Measurements from ENCODE around the gene SCFD2.
"Not testable (repeated sequence)": the region's sequence is repeated elsewhere in the genome, so short reads cannot be mapped to it uniquely, and the experiment has no call there.

SCFD2 gene

GRCh38 chr4:53340145-53340544 is 25.7 kb downstream of the SCFD2 start:
- not testable (repeated sequence) for DNase-seq

- DNase-seq: not testable (repeated sequence)
Measured at GRCh38 chr4:53334916-53335315, 30.9 kb downstream of the SCFD2 start.

DNA sequence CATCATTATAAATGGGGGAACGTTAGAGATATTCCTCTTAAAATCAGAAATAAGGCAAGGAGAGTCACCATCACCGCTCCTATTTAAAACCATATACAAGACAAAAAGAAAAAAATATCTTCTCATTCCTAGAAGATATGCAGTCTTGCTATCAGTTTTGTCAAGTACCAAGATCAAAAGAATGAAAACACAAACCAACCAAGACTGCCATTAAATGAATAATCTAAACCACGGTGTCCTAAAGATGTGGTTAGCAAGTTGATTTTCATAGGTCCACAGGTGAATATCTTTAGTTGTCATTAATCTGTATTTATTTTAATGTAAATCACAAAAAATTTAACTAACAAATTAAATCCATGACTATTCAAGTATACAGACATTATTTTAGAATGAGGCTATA is 39.3 kb downstream of the SCFD2 start:
- no peak for DNase-seq

DNA sequence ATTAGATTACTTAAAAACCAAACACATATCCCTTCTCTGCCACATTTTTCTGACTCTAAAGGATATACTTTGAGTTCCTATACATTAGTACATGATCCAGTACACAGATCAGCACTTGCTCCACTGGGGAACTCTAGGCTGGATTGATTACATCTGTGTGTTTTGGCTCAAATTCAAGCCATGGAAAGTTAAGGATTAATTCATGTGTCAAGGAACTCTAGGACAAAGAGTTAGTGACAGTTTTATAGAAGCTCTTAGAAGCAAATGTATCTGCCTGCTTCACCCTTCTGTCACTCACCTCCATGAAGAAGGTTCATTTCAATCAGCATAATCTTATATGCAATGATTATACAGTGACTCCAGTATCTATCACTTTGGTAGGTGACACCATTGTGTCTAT is 43.2 kb downstream of the SCFD2 start:
- DNase-seq: no peak

GRCh38 chr4:53321984-53322289 is 43.9 kb downstream of the SCFD2 start:
- no peak for DNase-seq

- no peak for DNase-seq
Measured at GRCh38 chr4:53321151-53321983, 44.5 kb downstream of the SCFD2 start.

DNA sequence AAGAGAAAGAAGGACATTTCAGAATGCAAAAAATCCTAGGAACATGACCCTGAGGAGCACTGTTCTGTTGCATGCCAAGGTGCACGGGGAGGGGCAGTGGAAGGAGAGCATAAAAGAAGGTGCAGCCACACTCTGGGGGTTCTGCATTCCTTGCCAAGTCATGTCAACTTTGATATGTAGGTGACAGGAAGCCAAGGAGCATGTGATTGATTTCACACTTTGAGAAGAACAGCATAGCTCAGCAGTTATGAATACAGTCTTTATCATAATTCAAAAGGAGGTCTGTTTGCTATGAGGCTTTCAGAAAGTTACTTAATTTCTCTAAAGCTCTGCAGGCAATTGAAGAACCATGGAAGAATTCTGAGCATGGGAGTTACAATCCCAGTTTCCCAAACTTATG is 50.6 kb downstream of the SCFD2 start:
- no peak for DNase-seq

DNA sequence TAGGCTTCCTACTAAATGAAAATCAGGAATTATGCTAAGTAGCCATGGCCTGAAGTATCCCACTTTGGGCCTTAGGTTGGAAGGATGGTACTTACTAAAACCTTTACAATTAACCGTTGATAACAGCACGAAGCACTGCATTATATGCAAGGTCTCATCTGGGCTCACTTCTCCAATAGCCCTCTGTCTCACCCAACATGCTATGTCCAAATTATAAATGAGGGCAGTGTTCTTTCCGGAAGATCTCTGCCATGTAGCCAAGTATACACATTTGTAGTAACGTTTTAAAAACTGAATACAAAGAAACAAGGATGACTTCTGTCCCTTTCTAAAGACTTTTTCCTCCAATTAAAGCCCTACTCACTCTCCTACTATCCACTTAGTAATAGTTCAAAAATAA is 51.6 kb downstream of the SCFD2 start:
- DNase-seq: no peak

GRCh38 chr4:53313510-53313909 is 52.4 kb downstream of the SCFD2 start:
- no peak for DNase-seq

DNA sequence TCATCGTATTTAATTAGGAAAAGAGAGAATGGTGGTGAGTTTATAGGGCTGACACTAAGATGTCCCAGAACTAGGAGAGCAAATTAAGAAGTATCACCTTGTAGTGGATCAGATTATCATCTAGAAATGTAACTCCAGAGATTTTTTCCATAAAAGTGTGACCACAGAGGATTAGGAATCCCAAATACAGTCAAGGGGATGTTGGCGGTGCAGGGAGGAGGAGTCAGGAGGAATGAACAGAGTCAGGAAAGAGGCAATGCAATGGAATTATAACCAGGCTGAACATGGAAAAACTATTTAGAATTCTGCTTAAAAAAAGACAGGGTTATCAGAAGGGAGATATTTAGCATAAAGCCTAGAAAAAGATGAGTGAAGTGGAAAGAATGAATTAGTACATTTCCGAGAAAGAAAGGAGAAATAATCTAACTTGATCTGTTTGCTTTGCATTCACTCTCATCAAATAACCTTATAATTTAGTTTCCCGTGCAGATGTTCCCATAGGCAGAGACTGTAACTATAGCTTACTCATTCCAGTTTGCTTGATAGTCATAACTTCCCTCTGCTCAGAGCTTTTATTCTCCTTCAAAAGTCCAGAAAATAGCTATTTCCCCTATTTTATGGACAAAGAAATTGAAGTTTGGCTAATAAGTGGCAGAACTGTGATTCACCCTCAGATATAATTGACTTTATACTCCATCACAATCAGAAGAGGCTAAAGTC is 56.4 kb downstream of the SCFD2 start:
- no peak for DNase-seq

DNA sequence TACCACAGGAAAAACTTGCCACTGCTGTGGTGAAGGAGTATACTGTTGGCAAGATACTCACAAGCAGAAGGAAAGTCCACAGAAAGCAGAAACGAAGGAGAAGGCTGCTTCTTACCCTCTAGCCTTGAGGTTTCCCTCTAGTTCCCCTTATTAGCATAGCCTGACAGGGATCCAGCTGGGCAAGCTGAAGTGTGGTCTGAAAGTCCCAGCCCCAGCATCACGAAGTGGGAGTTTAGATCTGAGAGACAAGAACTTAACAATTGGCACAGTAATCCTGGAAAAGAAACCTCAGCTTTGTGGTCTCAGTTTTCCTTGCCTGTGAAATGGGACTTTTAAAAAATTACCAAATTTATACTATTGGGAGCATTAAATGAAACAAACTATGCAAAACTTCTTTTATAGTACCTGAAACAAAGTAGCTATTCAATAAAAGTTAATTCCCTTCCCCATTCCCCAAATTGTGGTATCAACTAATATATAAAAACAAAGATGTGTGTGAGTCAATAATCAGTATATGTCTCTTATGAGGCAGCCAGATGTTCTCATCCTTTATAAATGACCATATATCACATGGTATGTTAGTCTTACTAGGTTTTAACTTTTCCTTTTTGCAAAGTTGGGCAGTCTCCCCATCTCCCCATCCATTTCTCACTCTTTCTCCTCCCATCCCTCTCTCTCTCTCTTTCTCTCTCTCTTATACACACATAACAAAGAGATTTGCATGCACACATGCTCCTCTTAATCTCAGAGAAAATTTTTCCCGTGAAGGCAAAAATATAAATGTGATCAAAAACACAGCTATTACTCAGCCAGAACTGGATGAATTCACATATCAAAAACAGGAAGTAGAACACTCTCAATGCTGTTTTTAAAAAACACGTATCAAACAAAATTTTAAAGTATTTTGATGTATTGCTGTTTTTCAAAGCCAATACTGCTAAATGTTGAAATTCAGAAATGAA is 57.8 kb downstream of the SCFD2 start:
- no peak for DNase-seq

DNA sequence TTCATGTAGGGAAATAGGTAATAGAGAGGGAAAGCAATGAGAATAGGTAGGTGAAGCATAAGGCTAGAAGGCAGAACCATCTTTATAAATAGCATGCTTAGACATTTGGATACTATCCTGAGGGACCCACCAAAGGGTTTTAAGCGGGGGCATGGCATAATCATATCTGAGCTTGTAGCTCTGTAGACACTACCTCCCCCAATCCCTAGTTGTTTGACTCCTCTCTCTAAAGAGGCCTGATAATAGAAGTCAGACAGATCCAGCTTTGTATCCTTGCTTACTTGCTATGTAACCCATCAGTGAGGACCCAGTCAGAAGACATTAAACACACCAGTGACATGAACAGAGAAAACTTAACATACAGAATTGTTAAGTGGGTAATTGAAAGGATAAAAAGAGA is 58.7 kb downstream of the SCFD2 start:
- DNase-seq: no peak

DNA sequence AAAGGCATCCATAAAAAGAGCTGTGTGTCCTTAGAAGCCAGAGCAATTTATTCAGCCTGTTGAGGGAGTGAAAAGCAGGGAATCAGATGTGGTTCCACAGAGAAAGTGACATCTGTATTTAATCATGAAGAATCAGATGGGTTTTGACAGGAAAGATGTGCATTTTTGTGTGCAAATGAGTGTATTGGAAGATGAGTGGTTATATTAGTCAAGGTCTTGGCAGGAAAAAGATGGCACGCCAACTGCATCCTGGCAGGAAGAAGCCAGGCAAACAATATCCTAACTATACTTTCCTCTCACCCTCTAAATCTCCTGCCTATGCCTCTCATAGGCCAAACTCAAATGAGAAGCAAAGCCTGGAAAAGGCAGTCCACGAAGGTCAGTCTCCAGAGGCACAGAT is 59.1 kb downstream of the SCFD2 start:
- no peak for DNase-seq

DNA sequence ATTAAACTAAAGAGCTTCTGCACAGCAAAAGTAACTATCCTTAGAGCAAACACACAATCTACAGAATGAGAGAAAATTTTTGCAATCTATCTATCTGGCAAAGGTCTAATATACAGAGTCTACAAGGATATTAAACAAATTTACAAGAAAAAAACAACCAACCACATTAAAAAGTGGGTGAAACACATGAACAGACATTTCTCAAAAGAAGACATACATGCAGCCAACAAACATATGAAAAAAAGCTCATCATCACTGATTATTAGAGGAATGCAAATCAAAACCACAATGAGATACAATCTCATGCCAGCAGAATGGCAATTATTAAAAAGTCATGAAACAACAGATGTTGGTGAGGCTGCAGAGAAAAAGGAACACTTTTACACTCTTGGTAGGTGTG is 73.7 kb downstream of the SCFD2 start:
- DNase-seq: not testable (repeated sequence)

DNA sequence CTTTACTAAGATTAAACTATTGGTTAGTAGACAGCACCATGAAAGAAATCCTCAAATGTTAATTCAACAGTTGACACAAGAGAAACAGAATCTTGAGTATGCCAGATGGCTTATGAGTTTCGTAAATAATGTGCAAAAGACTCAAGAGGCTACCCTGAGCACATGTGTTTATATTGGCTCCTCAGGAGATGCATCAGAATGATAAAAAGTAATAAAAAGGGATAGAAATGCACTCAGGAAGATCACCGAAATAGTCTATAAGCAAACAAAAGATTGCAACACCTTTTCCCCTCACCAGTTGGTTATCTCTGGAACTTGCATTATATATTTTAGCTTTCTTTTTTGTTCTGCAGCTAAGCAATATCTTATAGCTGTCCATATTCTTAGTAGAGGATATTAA is 84.4 kb downstream of the SCFD2 start:
- DNase-seq: no peak

DNA sequence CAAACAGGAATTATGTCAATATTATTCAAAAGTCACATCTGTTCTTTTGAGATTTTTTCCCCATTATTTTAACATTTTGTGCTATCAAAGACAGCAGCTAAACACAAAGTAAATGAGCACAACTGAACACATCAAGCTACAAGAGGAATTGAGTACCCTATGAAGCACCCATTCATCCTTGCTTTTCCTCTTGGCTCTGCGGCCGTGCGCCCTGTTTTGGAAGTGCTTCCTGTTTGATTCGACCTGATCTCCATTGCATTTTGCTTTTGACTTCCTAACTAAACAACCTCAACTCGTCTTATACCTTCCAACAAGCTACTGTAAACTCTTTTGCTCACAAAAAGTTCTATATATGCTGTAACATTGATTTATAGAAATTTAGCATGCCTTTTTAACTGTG is 85.0 kb downstream of the SCFD2 start:
- DNase-seq: no peak

- DNase-seq: no peak
Measured at GRCh38 chr4:53274609-53275268, 91.1 kb downstream of the SCFD2 start.

DNA sequence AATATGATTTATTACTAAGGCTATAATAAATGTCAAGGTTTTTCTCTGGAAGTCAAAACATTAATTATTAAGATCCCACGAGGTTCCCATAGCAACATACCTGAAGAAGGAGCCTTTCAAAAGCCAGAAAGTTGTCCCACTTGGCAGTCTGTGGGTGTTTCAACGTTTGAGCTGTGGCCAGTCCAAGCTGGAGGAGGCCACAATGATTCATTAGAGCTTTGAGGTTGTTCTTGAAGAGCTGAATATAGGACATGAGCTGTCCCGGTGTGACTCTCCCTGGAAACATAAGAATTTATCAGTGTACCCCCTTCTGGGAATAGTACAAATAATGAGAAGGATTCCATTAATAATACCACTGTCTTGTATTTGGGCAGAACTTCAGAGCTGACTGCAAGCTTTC is 92.1 kb downstream of the SCFD2 start:
- DNase-seq: no peak

- no peak for DNase-seq
Measured at GRCh38 chr4:53267026-53267425, 98.8 kb downstream of the SCFD2 start.

DNA sequence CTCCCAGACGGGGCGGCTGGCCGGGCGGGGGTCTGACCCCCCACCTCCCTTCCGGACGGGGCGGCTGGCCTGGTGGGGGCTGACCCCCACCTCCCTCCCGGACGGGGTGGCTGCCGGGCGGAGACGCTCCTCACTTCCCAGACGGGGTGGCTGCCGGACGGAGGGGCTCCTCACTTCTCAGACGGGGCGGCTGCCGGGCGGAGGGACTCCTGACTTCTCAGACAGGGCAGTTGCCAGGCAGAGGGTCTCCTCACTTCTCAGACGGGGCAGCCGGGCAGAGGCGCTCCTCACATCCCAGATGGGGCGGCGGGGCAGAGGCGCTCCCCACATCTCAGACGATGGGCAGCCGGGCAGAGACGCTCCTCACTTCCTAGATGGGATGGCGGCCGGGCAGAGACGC is 109.9 kb downstream of the SCFD2 start:
- DNase-seq: not testable (repeated sequence)

GRCh38 chr4:53240573-53240972 is 125.3 kb downstream of the SCFD2 start:
- DNase-seq: no peak

GRCh38 chr4:53238352-53238751 is 127.5 kb downstream of the SCFD2 start:
- DNase-seq: not testable (repeated sequence)

- DNase-seq: not testable (repeated sequence)
Measured at GRCh38 chr4:53237811-53238210, 128.1 kb downstream of the SCFD2 start.

Data from cerebellar nuclear complex (tissue), 1 donor.